H7 (cell line): Measurements from ENCODE around the gene ENHO. TPM values are rescaled to one million over a fixed set of nuclear protein-coding genes. Genes with fewer than 3 reads are reported as not detected.

ENCODE experiments used
- DNase-seq: peaks from one replicate; pipeline ENCODE4 v3.0.0; 2012
- H3K27me3 ChIP-seq: 2 replicates; pipeline ENCODE4 v1.6.0; 2011; ENCODE audit warnings: mild to moderate bottlenecking, low read length; ENCODE audit not compliant: control insufficient read depth, insufficient read depth
- H3K36me3 ChIP-seq: replicated peaks from 2 replicates; pipeline ENCODE4 v1.5.1; 2011; ENCODE audit warnings: low read length; ENCODE audit not compliant: control insufficient read depth, insufficient read depth
- H3K4me3 ChIP-seq: 2 replicates; pipeline ENCODE4 v1.5.1; 2011; ENCODE audit warnings: low read depth, mild to moderate bottlenecking, control low read depth, low read length, moderate library complexity; ENCODE audit not compliant: insufficient read depth
- total RNA-seq: library from RNA; depleted of rRNA; stranded (reverse); fragments of >200 nt; shearing (Covaris generic); gene quantifications from 2 replicates; pipeline ENCODE4 v1.2.3, GENCODE V29; 2014

The ENHO gene
- total RNA-seq, 1 experiment from 2014 or later: 33.3 TPM

- Histone ChIP-seq H3K36me3 (no peaks in the 10 kb centered on the region), H3K27me3 (no peaks in the 10 kb centered on the region), H3K4me3 (no peak overlapping the region)
- DNase-seq: peak; percentile 84
Observed at GRCh38 chr9:34513567-34514214, 9.1 kb downstream of the ENHO start.

GRCh38 chr9:34512131-34513078, 10.4 kb downstream of the ENHO start:
- no peaks in the 10 kb centered on the region for H3K36me3 ChIP-seq
- H3K27me3 ChIP-seq: no peaks in the 10 kb centered on the region
- no peak overlapping the region for H3K4me3 ChIP-seq
- DNase-seq: peak; percentile 70

- Histone ChIP-seq H3K4me3 (no peak overlapping the region), H3K36me3 (no peaks in the 10 kb centered on the region), H3K27me3 (no peaks in the 10 kb centered on the region)
- DNase-seq: no peak
Observed at GRCh38 chr9:34510497-34511468, 12.0 kb downstream of the ENHO start.

DNA sequence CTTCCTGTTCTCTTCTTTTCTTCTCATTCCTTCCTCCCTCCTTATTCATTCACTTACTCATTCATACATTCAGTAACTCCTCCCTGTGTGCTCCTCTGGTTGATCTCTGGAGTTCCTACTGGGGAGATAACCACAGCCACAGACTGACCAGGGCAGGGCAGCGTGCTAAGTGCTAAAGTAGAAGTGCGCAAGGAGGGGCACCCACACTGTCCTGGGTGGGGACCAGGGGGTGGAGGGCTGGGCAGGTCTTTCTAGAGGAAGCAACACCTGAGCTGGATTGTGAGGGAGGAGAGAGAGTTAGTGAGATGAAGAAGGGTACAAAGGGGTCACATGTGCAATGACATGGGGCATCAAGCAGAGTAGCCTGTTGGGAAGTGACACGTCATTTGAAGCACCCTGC, 13.8 kb downstream of the ENHO start:
- Histone ChIP-seq H3K36me3 (no peaks in the 10 kb centered on the region), H3K27me3 (no peaks in the 10 kb centered on the region; the same call in 1 of the 2 replicates), H3K4me3 (no peak overlapping the region)
- DNase-seq: no peak

GRCh38 chr9:34508463-34508862, 14.3 kb downstream of the ENHO start:
- Histone ChIP-seq H3K4me3 (no peak overlapping the region), H3K27me3 (no peaks in the 10 kb centered on the region; the same call in 1 of the 2 replicates), H3K36me3 (no peaks in the 10 kb centered on the region)
- no peak for DNase-seq

GRCh38 chr9:34507966-34508365, 14.8 kb downstream of the ENHO start:
- Histone ChIP-seq H3K27me3 (no peaks in the 10 kb centered on the region; the same call in 1 of the 2 replicates), H3K4me3 (no peak overlapping the region), H3K36me3 (no peaks in the 10 kb centered on the region)
- no peak for DNase-seq

- DNase-seq: no peak
- Histone ChIP-seq H3K4me3 (no peak overlapping the region), H3K36me3 (no peaks in the 10 kb centered on the region), H3K27me3 (no peaks in the 10 kb centered on the region; the same call in 1 of the 2 replicates)
Observed at GRCh38 chr9:34507556-34507955, 15.2 kb downstream of the ENHO start.

- Histone ChIP-seq H3K27me3 (no peaks in the 10 kb centered on the region; the same call in 1 of the 2 replicates), H3K4me3 (no peak overlapping the region), H3K36me3 (no peaks in the 10 kb centered on the region)
- no peak for DNase-seq
Observed at GRCh38 chr9:34506623-34507022, 16.2 kb downstream of the ENHO start.

GRCh38 chr9:34505370-34506120, 17.2 kb downstream of the ENHO start:
- no peaks in the 10 kb centered on the region for H3K36me3 ChIP-seq
- DNase-seq: no peak
- H3K27me3 ChIP-seq: no peaks in the 10 kb centered on the region; the same call in 1 of the 2 replicates
- no peak overlapping the region for H3K4me3 ChIP-seq

- DNase-seq: no peak
- no peak overlapping the region for H3K4me3 ChIP-seq
- no peaks in the 10 kb centered on the region for H3K36me3 ChIP-seq
- H3K27me3 ChIP-seq: no peaks in the 10 kb centered on the region; the same call in 1 of the 2 replicates
Observed at GRCh38 chr9:34503406-34503805, 19.4 kb downstream of the ENHO start.

- Histone ChIP-seq H3K27me3 (no peaks in the 10 kb centered on the region; the same call in 1 of the 2 replicates), H3K36me3 (no peaks in the 10 kb centered on the region), H3K4me3 (no peak overlapping the region)
- no peak for DNase-seq
Observed at GRCh38 chr9:34502891-34503290, 19.9 kb downstream of the ENHO start.

DNA sequence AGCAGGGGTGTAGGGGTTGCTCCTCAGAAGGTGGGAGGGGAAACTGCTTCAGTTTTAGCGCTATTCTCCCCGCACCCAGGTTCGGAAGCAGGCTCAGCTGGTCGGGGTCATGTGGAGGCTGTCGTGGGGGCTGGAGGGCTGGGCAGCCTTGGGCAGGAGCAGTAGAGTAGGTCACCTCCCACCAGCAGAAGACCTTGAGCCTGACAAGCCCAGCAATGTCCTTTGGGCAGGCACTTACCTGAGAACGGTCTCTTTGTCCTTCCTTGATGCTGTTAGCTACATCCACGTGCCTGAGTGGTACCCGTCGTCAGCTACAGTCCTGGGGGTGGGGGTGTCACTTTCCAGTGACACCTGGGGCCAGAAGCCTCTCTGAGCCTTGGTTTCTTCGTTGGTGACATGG, 20.3 kb downstream of the ENHO start:
- Histone ChIP-seq H3K4me3 (no peak overlapping the region), H3K36me3 (no peaks in the 10 kb centered on the region), H3K27me3 (no peaks in the 10 kb centered on the region; the same call in 1 of the 2 replicates)
- no peak for DNase-seq

DNA sequence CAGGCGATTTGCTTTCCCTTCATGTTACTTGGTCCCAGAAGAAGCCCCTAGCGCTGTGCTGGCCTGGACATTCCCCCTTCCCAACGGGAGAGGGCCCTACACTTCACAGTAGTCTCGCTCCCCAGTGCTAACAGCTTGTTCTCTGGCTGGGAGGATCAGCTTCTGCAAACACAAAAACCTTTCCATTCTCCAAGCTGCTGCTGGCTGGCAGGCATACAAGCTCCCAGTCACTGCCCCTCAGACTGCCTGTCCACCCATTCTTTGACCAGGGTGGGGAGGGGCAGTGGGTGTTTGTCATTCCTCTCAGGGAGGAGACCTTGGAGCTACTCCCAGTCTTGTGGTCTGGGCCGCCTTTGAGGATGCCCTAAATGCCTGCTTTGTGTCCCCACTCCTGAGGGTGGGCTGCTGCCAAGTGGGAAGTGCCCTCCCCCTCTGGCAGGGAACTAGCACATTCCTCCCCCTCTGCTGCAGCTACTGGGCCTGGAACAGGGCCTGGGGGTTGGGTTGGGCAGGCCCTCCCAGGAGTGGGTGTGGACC, 20.8 kb downstream of the ENHO start:
- peak; percentile 78 for DNase-seq
- no peaks in the 10 kb centered on the region for H3K36me3 ChIP-seq
- H3K27me3 ChIP-seq: no peaks in the 10 kb centered on the region; the same call in 1 of the 2 replicates
- no peak overlapping the region for H3K4me3 ChIP-seq
